H9 (cell line): ENCODE measurements around the gene MATN1. TPM values are rescaled to one million over a fixed set of nuclear protein-coding genes. Genes with fewer than 3 reads are reported as not detected.

Experiments used
- DNase-seq: peaks from one replicate; pipeline ENCODE4 v3.0.0-alpha.2; 2017
- H2AFZ ChIP-seq: one replicate; pipeline ENCODE4 v1.6.1; 2013; ENCODE audit warnings: mild to moderate bottlenecking, low read length, control low read depth, moderate library complexity
- H2AK5ac ChIP-seq: 2 replicates; pipeline ENCODE4 v1.6.1; 2013; ENCODE audit warnings: low read length, control low read depth, mixed read lengths; ENCODE audit not compliant: insufficient read length
- H2BK120ac ChIP-seq: one replicate; pipeline ENCODE4 v1.6.1; 2013; ENCODE audit warnings: low read depth, mild to moderate bottlenecking, low read length, control low read depth, inconsistent platforms; ENCODE audit not compliant: poor library complexity, severe bottlenecking
- H2BK12ac ChIP-seq: 2 replicates; pipeline ENCODE4 v1.6.1; 2013; ENCODE audit warnings: low read length, control low read depth, mixed read lengths, low read depth; ENCODE audit not compliant: insufficient read length
- H2BK15ac ChIP-seq: 2 replicates; pipeline ENCODE4 v1.6.1; 2013; ENCODE audit warnings: low read depth, low read length, control low read depth
- H2BK20ac ChIP-seq: one replicate; pipeline ENCODE4 v1.6.1; 2013; ENCODE audit warnings: low read depth, mild to moderate bottlenecking, low read length, control low read depth, inconsistent platforms; ENCODE audit not compliant: poor library complexity, severe bottlenecking
- H2BK5ac ChIP-seq: 2 replicates; pipeline ENCODE4 v1.6.1; 2013; ENCODE audit warnings: low read length, control low read depth, mixed read lengths; ENCODE audit not compliant: insufficient read length
- H3K14ac ChIP-seq: 2 replicates; pipeline ENCODE4 v1.6.1; 2013; ENCODE audit warnings: low read length, control low read depth; ENCODE audit not compliant: insufficient read depth
- H3K18ac ChIP-seq: 2 replicates; pipeline ENCODE4 v1.6.1; 2013; ENCODE audit warnings: low read depth, mild to moderate bottlenecking, mixed read lengths, low read length, control low read depth; ENCODE audit not compliant: insufficient read length
- H3K23ac ChIP-seq: 2 replicates; pipeline ENCODE4 v1.6.1; 2013; ENCODE audit warnings: low read length, control low read depth, mixed read lengths, low read depth; ENCODE audit not compliant: insufficient read length
- H3K23me2 ChIP-seq: 2 replicates; pipeline ENCODE4 v1.6.1; 2013; ENCODE audit warnings: low read depth, mild to moderate bottlenecking, mixed read lengths, low read length, control low read depth; ENCODE audit not compliant: insufficient read length, poor library complexity, severe bottlenecking
- H3K27ac ChIP-seq: 2 replicates; pipeline ENCODE4 v1.5.1; 2013; ENCODE audit warnings: low read length, control low read depth, mixed read lengths, low read depth; ENCODE audit not compliant: insufficient read length
- H3K27me3 ChIP-seq: 2 replicates; pipeline ENCODE4 v1.6.1; 2013; ENCODE audit warnings: low read length, control low read depth, inconsistent platforms; ENCODE audit not compliant: insufficient read depth
- H3K4ac ChIP-seq: 2 replicates; pipeline ENCODE4 v1.6.1; 2013; ENCODE audit warnings: low read depth, mild to moderate bottlenecking, control low read depth, inconsistent platforms, low read length, moderate library complexity
- H3K4me1 ChIP-seq: 2 replicates; pipeline ENCODE4 v1.6.1; 2013; ENCODE audit warnings: low read length, control low read depth, inconsistent platforms; ENCODE audit not compliant: insufficient read depth
- H3K4me2 ChIP-seq: 2 replicates; pipeline ENCODE4 v1.6.1; 2013; ENCODE audit warnings: low read length, control low read depth, mixed read lengths; ENCODE audit not compliant: insufficient read length, insufficient read depth
- H3K56ac ChIP-seq: 2 replicates; pipeline ENCODE4 v1.6.1; 2013; ENCODE audit warnings: low read depth, mild to moderate bottlenecking, mixed read lengths, low read length, control low read depth; ENCODE audit not compliant: insufficient read length
- H3K79me1 ChIP-seq: 2 replicates; pipeline ENCODE4 v1.6.1; 2013; ENCODE audit warnings: low read depth, mild to moderate bottlenecking, moderate library complexity, low read length, control low read depth, inconsistent platforms; ENCODE audit not compliant: insufficient read depth, poor library complexity, severe bottlenecking
- H3K79me2 ChIP-seq: 2 replicates; pipeline ENCODE4 v1.6.1; 2013; ENCODE audit warnings: low read length, control low read depth, inconsistent platforms; ENCODE audit not compliant: insufficient read depth
- H3K9ac ChIP-seq: 2 replicates; pipeline ENCODE4 v1.6.1; 2013; ENCODE audit warnings: low read length, control low read depth, mixed read lengths; ENCODE audit not compliant: insufficient read length; ENCODE audit errors: extremely low read depth
- H3K9me3 ChIP-seq: one replicate; pipeline ENCODE4 v1.6.1; 2013; ENCODE audit warnings: low read depth, low read length, inconsistent platforms; ENCODE audit not compliant: control insufficient read depth
- H3T11ph ChIP-seq: one replicate; pipeline ENCODE4 v1.6.1; 2013; ENCODE audit warnings: mild to moderate bottlenecking, low read length, control low read depth, inconsistent platforms
- H4K20me1 ChIP-seq: one replicate; pipeline ENCODE4 v1.6.1; 2013; ENCODE audit not compliant: control insufficient read depth, insufficient read length, insufficient read depth
- H4K5ac ChIP-seq: 2 replicates; pipeline ENCODE4 v1.6.1; 2013; ENCODE audit warnings: low read depth, mild to moderate bottlenecking, mixed read lengths, low read length, control low read depth; ENCODE audit not compliant: insufficient read length
- H4K8ac ChIP-seq: replicated peaks from 2 replicates; pipeline ENCODE4 v1.6.1; 2013; ENCODE audit warnings: low read length, control low read depth, mixed read lengths, low read depth; ENCODE audit not compliant: insufficient read length
- H4K91ac ChIP-seq: 2 replicates; pipeline ENCODE4 v1.6.1; 2013; ENCODE audit warnings: low read depth, mild to moderate bottlenecking, moderate library complexity, mixed read lengths, low read length, control low read depth; ENCODE audit not compliant: insufficient read length
- H3K27ac Mint-ChIP-seq, 3 experiments: 2 replicates in 2 of 3; 3 replicates in 1 of 3; pipeline ENCODE4 v1.8.0; 2020 to 2021; ENCODE audit warnings: mixed read lengths in 3 of 3, mild to moderate bottlenecking in 1 of 3, moderate library complexity in 1 of 3
- H3K27me3 Mint-ChIP-seq: 2 replicates; pipeline ENCODE4 v1.8.0; 2021; ENCODE audit warnings: low read depth, mild to moderate bottlenecking, moderate library complexity, mixed read lengths
- H3K36me3 Mint-ChIP-seq, 3 experiments: 2 replicates in 2 of 3; 3 replicates in 1 of 3; pipeline ENCODE4 v1.8.0; 2020 to 2021; ENCODE audit warnings: low read depth in 3 of 3, mixed read lengths in 3 of 3; ENCODE audit not compliant: insufficient read depth in 1 of 3
- H3K4me1 Mint-ChIP-seq, 2 experiments: 2 replicates each; pipeline ENCODE4 v1.8.0; 2020; ENCODE audit warnings: mixed read lengths in 2 of 2
- H3K4me3 Mint-ChIP-seq, 2 experiments: 2 replicates in 1 of 2; 3 replicates in 1 of 2; pipeline ENCODE4 v1.8.0; 2020 to 2021; ENCODE audit warnings: mild to moderate bottlenecking in 2 of 2, mixed read lengths in 2 of 2, moderate library complexity in 1 of 2
- H3K9me3 Mint-ChIP-seq, 2 experiments: 2 replicates in 1 of 2; 3 replicates in 1 of 2; pipeline ENCODE4 v1.8.0; 2020; ENCODE audit warnings: mild to moderate bottlenecking in 2 of 2, mixed read lengths in 2 of 2, moderate library complexity in 1 of 2
- CTCF ChIP-seq: fragments of 200-600 bp; sonication (generic); conservative IDR thresholded peaks from 3 replicates; pipeline ENCODE4 v1.8.0; 2021; ENCODE audit warnings: antibody characterized with exemption, mild to moderate bottlenecking
- WGBS: extraction: QIAGEN DNeasy Blood & Tissue Kit; methylation state at CpG from one replicate; pipeline ENCODE4 v1.1.7; 2013; ENCODE audit warnings: missing lambda C conversion rate, low lambda C conversion rate, mixed read lengths; ENCODE audit not compliant: insufficient read length; ENCODE audit errors: extremely low coverage; 5-methylcytosine and 5-hydroxymethylcytosine counted together
- total RNA-seq: library from RNA; stranded (reverse); gene quantifications from 2 replicates; pipeline ENCODE4 v1.2.1, GENCODE V29; 2021

MATN1 gene
- total RNA-seq, 1 experiment from 2014 or later = not detected

- no peaks in the 10 kb centered on the region for H3K9me3 ChIP-seq
- H2BK15ac ChIP-seq = no peak overlapping the region
- Mint-ChIP-seq H3K9me3 (no peaks in the 10 kb centered on the region), H3K4me1 (peaks cover 37 to 48% of the 10 kb centered on the region in 2 experiments), H3K36me3 (no peaks in the 10 kb centered on the region), H3K27me3 (peaks cover 3% of the 10 kb centered on the region; the same call in 1 of the 2 replicates), H3K27ac (peak overlapping the region in 2 of 3 experiments; percentile 32 to 89; a peak in 3 of 7 replicates), H3K4me3 (no peak overlapping the region)
- no CpG with 5 or more reads among the region's 17 CpGs for WGBS
- no peak overlapping the region for H3K9ac ChIP-seq
- H2BK20ac ChIP-seq = no peak overlapping the region
- H2BK5ac ChIP-seq = no peak overlapping the region
- no peak overlapping the region for H3K14ac ChIP-seq
- H3T11ph ChIP-seq = no peak overlapping the region
- no peaks in the 10 kb centered on the region for H3K79me2 ChIP-seq
- H4K8ac ChIP-seq = no peak overlapping the region
- no peaks in the 10 kb centered on the region for H3K27me3 ChIP-seq
- no peak overlapping the region for H3K4me2 ChIP-seq
- no peak overlapping the region for H2AFZ ChIP-seq
- no peak overlapping the region for H3K4ac ChIP-seq
- no peak for TF ChIP-seq CTCF
- H4K20me1 ChIP-seq = no peaks in the 10 kb centered on the region
- no peaks in the 10 kb centered on the region for H3K23me2 ChIP-seq
- no peak overlapping the region for H2BK120ac ChIP-seq
- no peak overlapping the region for H3K23ac ChIP-seq
- H2BK12ac ChIP-seq = no peak overlapping the region
- H4K91ac ChIP-seq = no peak overlapping the region
- H3K18ac ChIP-seq = no peak overlapping the region
- H2AK5ac ChIP-seq = no peak overlapping the region
- no peaks in the 10 kb centered on the region for H3K79me1 ChIP-seq
- no peak for DNase-seq
- H3K27ac ChIP-seq = no peak overlapping the region
- no peak overlapping the region for H4K5ac ChIP-seq
- H3K56ac ChIP-seq = no peak overlapping the region
- H3K4me1 ChIP-seq = no peaks in the 10 kb centered on the region; the same call in 1 of the 2 replicates
Measured at GRCh38 chr1:30747033-30748008, 23.9 kb upstream of the MATN1 start.
